Thoracic aorta (tissue), 2 donors: ENCODE results near the gene DTX3. TPM values are rescaled to one million over a fixed set of nuclear protein-coding genes. Genes with fewer than 3 reads are reported as not detected.

Experiments used
- ATAC-seq: fragments of 150-250 bp; one replicate; pipeline ENCODE4 v1.8.0; 2017; ENCODE audit warnings: low read depth; ENCODE audit not compliant: insufficient number of reproducible peaks, low FRiP score
- DNase-seq: peaks from one replicate; pipeline ENCODE4 v3.0.0-alpha.2; 2020; ENCODE audit warnings: low spot score
- H3K27ac ChIP-seq, 2 donors: fragments of 200-600 bp; sonication (generic); 1 replicate in 1 of 2; 2 replicates in 1 of 2; pipeline ENCODE4 v1.5.1; 2016; ENCODE audit warnings: mild to moderate bottlenecking in 2 of 2, moderate library complexity in 2 of 2
- H3K27me3 ChIP-seq: fragments of 200-600 bp; sonication (generic); replicated peaks from 2 replicates; pipeline ENCODE4 v1.6.0; 2016; ENCODE audit warnings: mild to moderate bottlenecking; ENCODE audit not compliant: insufficient read depth
- H3K36me3 ChIP-seq: fragments of 200-600 bp; sonication (generic); one replicate; pipeline ENCODE4 v1.5.1; 2016
- H3K4me1 ChIP-seq, 2 donors: fragments of 200-600 bp; sonication (generic); 1 replicate in 1 of 2; 2 replicates in 1 of 2; pipeline versions ENCODE4 v1.5.1 to v1.6.0; 2016; ENCODE audit warnings: low read depth in 2 of 2, mild to moderate bottlenecking in 1 of 2; ENCODE audit not compliant: control insufficient read depth in 1 of 2
- H3K4me3 ChIP-seq: fragments of 200-600 bp; sonication (generic); 2 replicates; pipeline ENCODE4 v1.5.1; 2016; ENCODE audit warnings: mild to moderate bottlenecking
- H3K9me3 ChIP-seq: fragments of 200-600 bp; sonication (generic); 2 replicates; pipeline ENCODE4 v1.5.1; 2016
- CTCF ChIP-seq: fragments of 200-600 bp; sonication (generic); IDR thresholded peaks from one replicate; pipeline ENCODE4 v1.5.1; 2019; ENCODE audit warnings: antibody characterized with exemption
- total RNA-seq, 2 donors: library from RNA; depleted of rRNA; stranded (reverse); fragments of >200 nt; gene quantifications; one replicate each; pipeline versions ENCODE4 v1.1.0 to v1.2.3, GENCODE V29; 2016

The DTX3 gene
- total RNA-seq, 2 donors from 2014 or later, result 37.9 to 55.1 TPM

GRCh38 chr12:57657744-57658143 is 53.1 kb downstream of the DTX3 start:
- no peaks in the 10 kb centered on the region for H3K36me3 ChIP-seq
- H3K27me3 ChIP-seq, result no peaks in the 10 kb centered on the region
- ATAC-seq (no peak), DNase-seq (no peak)
- TF ChIP-seq CTCF, result no peak
- no peak overlapping the region for H3K27ac ChIP-seq
- no peaks in the 10 kb centered on the region for H3K4me1 ChIP-seq
- no peak overlapping the region for H3K4me3 ChIP-seq
- H3K9me3 ChIP-seq, result no peaks in the 10 kb centered on the region

GRCh38 chr12:57658890-57659289 is 54.3 kb downstream of the DTX3 start:
- DNase-seq (no peak), ATAC-seq (no peak)
- Histone ChIP-seq H3K36me3 (no peaks in the 10 kb centered on the region), H3K4me1 (no peaks in the 10 kb centered on the region), H3K27me3 (no peaks in the 10 kb centered on the region), H3K9me3 (no peaks in the 10 kb centered on the region), H3K4me3 (no peak overlapping the region), H3K27ac (no peak overlapping the region)
- TF ChIP-seq CTCF, result no peak

Other genes with a start within 250 kb of the DTX3 start
- gene R3HDM2, start 173.8 kb upstream of the DTX3 start, total RNA-seq, result 10 to 100 TPM; 26.5 to 62.4 TPM
- gene INHBC, start 170.0 kb upstream of the DTX3 start, total RNA-seq, result not detected
- gene INHBE, start 149.5 kb upstream of the DTX3 start, total RNA-seq, result not detected
- 10 to 100 TPM in 1 of 2 donors, 1 to 10 TPM in 1; 1.7 to 13.0 TPM for gene GLI1, start 145.0 kb upstream of the DTX3 start, total RNA-seq
- gene ARHGAP9, start 125.0 kb upstream of the DTX3 start, total RNA-seq, result 10 to 100 TPM; 32.0 to 32.5 TPM
- gene MARS1, start 116.8 kb upstream of the DTX3 start, total RNA-seq, result 100 to 1,000 TPM in 1 of 2 donors, 10 to 100 TPM in 1; 58.8 to 104 TPM
- 10 to 100 TPM; 35.5 to 39.6 TPM for gene DDIT3, start 84.3 kb upstream of the DTX3 start, total RNA-seq
- 10 to 100 TPM; 39.2 to 54.3 TPM for gene MBD6, start 82.0 kb upstream of the DTX3 start, total RNA-seq
- 100 to 1,000 TPM; 101 to 153 TPM for gene DCTN2, start 57.6 kb upstream of the DTX3 start, total RNA-seq
- 1 to 10 TPM in 1 of 2 donors, under 1 TPM in 1; 0.81 to 2.7 TPM for gene KIF5A, start 54.8 kb upstream of the DTX3 start, total RNA-seq
- gene PIP4K2C, start 13.6 kb upstream of the DTX3 start, total RNA-seq, result 10 to 100 TPM; 33.4 to 39.9 TPM
- gene ARHGEF25, start 6.6 kb downstream of the DTX3 start, total RNA-seq, result 10 to 100 TPM; 73.8 to 77.0 TPM
- gene B4GALNT1, start 28.4 kb downstream of the DTX3 start, total RNA-seq, result 10 to 100 TPM in 1 of 2 donors, 1 to 10 TPM in 1; 4.0 to 11.0 TPM
- 100 to 1,000 TPM; 253 to 381 TPM for gene OS9, start 89.3 kb downstream of the DTX3 start, total RNA-seq
- gene AGAP2, start 133.9 kb downstream of the DTX3 start, total RNA-seq, result 1 to 10 TPM; 1.2 to 3.5 TPM
- 100 to 1,000 TPM in 1 of 2 donors, 10 to 100 TPM in 1; 58.8 to 115 TPM for gene TSPAN31, start 140.2 kb downstream of the DTX3 start, total RNA-seq
- 10 to 100 TPM; 52.3 to 72.8 TPM for gene CDK4, start 147.5 kb downstream of the DTX3 start, total RNA-seq
- 10 to 100 TPM in 1 of 2 donors, 1 to 10 TPM in 1; 8.8 to 11.2 TPM for gene MARCHF9, start 150.3 kb downstream of the DTX3 start, total RNA-seq
- gene CYP27B1, start 162.3 kb downstream of the DTX3 start, total RNA-seq, result 1 to 10 TPM in 1 of 2 donors, under 1 TPM in 1; 0.81 to 2.2 TPM
- 10 to 100 TPM; 10.4 to 13.5 TPM for gene METTL1, start 167.3 kb downstream of the DTX3 start, total RNA-seq
- gene EEF1AKMT3, start 167.8 kb downstream of the DTX3 start, total RNA-seq, result 1 to 10 TPM; 7.0 to 9.7 TPM
- 10 to 100 TPM; 15.4 to 19.3 TPM for gene TSFM, start 178.0 kb downstream of the DTX3 start, total RNA-seq
- 10 to 100 TPM in 1 of 2 donors, 1 to 10 TPM in 1; 2.2 to 15.3 TPM for gene AVIL, start 213.9 kb downstream of the DTX3 start, total RNA-seq
- 100 to 1,000 TPM; 170 to 222 TPM for gene CTDSP2, start 241.9 kb downstream of the DTX3 start, total RNA-seq